Germinal center (tissue), 1 donor: Measurements from ENCODE around the gene NKTR.

Experiments used
- DNase-seq: peaks from one replicate; pipeline ENCODE4 v3.0.0; 2012; ENCODE audit warnings: mixed read lengths, low spot score

Gene NKTR

DNA sequence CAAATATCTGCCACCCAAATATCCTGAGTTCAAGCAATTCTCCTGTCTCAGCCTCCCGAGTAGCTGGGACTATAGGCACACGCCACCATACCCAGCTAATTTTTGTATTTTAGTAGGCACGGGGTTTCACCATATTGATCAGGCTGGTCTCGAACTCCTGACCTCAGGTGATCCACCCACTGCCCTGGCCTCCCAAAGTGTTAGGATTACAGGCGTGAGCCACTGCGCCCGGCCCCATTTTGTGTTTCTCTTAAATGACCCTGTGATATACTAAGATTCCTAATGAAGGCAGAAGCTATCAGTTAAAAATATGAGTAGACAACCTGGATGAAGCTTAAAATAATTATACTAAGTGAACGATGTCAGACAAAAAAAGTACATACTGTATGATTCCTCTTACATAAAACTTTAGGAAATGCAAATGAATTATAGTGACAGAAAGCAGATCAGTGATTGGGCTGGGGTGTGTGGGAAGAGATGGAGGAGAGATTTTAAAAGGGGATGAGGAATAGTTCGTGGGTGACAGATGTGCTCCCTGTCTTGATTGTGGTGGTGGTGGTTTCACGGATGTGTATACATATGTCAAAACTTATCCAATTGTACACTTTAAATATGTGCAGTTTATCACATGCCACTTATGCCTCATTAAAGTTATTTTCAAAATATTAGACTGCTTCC is 81.0 kb downstream of the NKTR start:
- DNase-seq = no peak

DNA sequence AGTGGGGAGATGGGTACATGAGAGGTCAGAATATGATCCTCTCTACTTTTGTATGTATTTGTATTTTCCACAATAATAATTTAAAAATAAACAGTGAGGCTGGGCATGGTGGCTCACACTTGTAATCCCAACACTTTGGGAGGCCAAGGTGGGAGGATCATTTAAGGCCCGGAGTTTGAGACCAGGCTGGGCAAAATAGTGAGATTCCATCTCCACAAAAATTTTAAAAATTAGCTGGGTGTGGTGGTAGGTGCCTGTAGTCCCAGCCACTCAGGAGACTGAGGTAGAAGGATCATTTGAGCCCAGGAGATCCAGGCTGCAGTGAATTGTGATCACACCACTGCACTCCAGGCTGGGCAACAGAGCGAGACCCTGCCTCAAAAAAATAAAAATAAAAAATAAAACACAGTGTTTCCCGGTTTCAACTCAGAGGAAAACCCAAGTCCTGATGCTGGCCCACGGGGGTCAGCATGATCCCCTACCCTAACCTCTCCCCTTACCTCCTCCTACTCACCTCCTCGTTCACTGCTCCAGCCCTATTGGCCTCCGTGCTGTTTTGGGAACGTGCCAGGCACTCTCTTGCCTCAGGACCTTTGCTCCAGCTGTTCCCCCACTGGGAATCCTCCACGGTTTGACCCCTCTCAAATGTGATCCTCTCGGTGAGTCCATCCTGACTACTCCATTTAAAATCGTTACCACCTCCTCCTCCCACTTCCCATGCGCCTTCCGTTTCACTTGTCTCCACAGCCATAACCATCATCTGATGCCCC is 82.0 kb downstream of the NKTR start:
- DNase-seq = no peak

DNA sequence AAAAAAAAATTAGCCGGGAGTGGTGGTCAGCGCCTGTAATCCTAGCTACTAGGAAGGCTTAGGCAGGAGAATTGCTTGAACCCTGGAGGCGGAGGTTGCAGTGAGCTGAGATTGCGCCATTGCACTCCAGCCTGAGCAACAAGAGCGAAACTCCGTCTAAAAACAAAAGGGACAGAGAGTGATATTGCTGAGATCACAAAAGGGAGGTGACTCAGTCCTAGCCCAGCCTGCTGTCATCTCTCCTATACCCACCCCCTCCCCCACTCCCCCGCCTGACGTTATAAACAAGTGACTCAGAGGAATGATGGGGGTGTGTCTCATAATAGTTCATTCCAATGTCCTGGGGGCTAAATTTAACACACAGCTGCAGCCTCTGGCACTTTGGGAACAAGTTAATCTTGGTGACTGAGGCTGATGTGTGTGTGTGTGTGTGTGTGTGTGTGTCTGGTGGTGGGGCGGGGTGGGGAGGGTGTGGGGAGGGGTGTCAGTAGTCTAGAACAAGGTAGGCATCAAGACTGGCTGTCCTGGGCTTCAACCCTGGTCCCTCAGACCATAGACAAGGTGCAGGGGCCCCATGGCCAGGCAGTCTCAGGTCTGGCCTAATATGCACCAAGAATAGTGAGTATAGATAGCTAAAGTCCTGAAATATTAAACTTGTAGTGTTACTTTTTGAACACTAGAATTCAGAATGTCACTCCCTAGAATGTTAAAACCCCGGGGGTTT is 83.6 kb downstream of the NKTR start:
- DNase-seq = no peak

DNA sequence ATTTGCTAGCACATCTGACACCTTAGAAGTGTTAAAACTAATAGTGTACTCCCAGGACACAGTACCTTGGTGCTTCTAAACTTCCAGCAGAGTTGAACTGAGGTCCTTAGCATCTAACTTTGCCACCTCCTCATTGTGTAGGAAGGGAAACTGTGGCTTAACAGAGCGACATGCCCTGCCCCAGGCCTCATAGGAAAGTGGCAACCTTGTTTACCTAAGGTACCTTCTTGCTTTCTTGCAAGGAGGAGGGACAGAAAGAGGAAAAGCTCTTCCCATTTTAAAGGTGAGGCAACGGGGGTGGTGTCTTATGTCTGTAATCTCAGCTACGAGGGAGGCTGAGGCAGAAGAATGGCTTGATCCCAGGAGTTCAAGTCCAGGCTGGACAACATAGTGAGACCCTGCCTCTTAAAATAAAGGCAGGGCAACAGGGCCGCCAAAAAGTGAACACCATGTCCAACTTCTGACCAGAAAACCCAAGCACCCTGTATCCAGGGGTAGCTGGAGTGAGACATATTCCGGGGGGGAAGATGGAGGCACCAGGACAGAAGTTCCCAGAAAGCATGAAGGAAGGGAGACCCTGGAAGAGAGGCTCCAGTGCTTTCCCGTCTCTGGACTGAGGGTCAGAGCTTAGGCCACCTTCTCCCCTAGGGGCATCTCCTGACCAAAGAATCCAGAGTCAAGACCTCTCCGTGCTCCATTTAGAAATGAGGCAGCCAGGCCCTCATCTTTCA is 84.3 kb downstream of the NKTR start:
- no peak for DNase-seq

DNA sequence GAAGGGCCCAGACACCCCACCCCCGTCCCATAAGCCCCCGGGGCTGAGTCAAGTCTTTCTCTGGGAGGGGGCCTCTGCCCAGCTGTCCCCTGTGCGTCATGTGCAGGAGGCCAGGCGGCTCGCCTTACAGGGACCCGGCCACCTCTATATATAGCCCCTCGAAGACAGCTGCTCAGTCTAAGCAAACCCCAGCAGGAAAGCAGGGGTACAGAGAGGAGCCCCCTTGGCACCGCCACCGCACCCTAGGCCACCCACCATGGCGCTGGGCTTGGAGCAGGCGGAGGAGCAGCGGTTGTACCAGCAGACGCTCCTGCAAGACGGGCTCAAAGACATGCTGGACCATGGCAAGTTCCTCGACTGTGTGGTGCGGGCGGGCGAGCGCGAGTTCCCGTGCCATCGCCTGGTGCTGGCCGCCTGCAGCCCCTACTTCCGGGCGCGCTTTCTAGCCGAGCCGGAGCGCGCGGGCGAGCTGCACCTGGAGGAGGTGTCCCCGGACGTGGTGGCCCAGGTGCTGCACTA is 84.9 kb downstream of the NKTR start, which contains the start of gene KLHL40:
Gene KLHL40 (plus strand): TSS at position 175 of the 519 bp plus-strand sequence. CDS start 82 bp downstream, at position 257.
- DNase-seq = no peak

DNA sequence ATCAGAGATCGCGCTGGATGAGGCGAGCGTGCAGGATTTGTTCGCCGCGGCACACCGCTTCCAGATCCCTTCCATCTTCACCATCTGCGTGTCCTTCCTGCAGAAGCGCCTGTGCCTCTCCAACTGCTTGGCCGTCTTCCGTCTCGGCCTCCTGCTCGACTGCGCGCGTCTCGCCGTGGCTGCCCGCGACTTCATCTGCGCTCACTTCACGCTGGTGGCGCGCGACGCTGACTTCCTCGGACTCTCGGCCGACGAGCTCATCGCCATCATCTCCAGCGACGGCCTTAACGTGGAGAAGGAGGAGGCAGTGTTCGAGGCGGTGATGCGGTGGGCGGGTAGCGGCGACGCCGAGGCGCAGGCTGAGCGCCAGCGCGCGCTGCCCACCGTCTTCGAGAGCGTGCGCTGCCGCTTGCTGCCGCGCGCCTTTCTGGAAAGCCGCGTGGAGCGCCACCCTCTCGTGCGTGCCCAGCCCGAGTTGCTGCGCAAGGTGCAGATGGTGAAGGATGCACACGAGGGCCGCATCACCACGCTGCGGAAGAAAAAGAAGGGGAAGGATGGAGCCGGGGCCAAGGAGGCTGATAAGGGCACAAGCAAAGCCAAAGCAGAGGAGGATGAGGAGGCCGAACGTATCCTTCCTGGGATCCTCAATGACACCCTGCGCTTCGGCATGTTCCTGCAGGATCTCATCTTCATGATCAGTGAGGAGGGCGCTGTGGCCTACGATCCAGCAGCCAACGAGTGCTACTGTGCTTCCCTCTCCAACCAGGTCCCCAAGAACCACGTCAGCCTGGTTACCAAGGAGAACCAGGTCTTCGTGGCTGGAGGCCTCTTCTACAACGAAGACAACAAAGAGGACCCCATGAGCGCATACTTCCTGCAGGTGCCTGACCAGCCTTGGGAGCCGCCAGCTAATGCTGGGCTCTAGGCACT is 85.7 kb downstream of the NKTR start:
- no peak for DNase-seq

DNA sequence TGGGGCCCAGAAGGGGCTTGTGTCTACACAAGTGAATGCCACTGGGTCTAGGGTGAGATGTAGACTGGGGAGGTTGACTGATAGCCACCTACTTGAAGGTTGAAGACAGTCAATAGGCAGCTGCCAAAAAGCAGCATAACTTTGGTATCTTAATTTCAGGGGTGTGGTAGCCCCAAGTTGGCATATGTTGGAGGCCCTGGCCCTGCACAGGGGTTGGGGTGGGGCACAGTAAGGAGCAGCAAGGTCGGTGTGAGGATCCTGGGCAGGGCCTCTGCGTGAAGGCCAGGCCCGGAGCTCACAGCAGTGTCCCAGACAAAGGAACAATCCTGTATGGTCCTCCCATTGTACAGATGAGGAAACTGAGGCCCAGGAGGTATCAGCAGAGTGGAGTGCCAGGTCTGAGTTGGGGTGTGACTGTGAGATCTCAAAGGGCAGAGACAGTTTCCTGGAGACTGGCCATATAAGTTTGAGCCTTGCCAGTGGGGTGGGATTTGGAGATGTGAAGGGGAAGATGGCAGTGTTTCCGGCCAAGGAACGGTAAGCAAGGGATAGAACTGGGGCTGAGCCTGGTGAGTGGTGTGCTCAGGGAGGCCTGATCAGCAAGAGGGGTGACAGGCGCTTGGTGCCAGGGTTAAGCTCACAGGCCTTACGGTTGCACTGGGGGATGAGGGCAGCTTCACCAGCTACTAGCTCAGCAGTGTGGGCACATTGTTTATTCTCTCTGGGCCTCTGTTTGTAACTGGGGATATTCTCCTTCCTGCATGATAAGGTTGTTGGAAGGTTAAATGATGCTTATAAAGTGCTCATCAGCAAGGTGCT is 86.6 kb downstream of the NKTR start:
- DNase-seq = no peak

DNA sequence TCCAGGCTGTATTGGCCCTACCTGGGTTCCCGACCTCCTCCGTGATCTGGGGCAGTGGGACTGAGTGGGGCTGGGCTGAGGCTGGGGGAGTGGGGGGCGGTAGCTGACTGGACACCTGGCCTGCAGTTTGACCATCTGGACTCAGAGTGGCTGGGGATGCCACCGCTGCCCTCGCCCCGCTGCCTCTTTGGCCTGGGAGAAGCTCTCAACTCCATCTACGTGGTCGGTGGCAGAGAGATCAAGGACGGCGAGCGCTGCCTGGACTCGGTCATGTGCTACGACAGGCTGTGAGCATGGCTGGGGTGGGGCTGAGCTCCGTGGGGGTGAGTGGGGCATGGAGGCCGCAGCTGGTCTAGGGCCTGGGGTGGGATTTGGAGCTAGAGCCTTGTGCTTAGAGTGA is 87.5 kb downstream of the NKTR start:
- DNase-seq = no peak

DNA sequence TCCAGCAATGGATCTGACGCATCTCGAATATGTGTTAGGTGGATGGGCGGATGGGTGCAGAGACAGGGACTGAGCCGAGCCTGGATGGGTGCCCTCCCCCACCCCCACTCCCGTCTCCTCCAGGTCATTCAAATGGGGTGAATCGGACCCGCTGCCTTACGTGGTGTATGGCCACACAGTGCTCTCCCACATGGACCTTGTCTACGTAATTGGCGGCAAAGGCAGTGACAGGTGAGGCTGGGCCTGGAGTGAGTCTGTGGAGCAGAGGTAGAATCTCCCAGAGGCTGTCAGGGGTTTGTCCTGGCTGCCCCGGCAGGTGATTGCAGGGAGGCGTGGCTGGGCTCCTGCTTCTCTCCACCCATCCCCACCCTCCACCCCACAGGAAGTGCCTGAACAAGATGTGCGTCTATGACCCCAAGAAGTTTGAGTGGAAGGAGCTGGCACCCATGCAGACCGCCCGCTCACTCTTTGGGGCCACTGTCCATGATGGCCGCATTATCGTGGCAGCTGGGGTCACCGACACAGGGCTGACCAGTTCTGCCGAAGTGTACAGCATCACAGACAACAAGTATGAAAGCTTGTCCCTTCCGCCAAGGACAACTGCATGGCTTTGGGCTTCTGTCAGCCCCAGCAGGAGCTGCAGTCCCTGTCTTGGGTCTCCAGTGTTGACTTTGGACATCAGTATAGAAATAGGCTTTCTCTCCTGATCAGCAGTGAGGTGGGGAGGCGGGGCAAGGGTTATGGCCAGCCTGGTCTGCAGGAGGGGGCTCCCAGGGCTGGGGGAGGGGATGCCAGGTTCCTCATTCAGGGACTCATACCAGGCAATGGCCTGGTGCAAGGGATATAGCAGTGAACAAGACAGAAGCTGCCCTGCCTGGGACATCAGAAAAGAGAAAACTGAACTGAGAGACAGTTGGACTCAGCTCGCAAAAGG is 88.3 kb downstream of the NKTR start:
- no peak for DNase-seq

DNA sequence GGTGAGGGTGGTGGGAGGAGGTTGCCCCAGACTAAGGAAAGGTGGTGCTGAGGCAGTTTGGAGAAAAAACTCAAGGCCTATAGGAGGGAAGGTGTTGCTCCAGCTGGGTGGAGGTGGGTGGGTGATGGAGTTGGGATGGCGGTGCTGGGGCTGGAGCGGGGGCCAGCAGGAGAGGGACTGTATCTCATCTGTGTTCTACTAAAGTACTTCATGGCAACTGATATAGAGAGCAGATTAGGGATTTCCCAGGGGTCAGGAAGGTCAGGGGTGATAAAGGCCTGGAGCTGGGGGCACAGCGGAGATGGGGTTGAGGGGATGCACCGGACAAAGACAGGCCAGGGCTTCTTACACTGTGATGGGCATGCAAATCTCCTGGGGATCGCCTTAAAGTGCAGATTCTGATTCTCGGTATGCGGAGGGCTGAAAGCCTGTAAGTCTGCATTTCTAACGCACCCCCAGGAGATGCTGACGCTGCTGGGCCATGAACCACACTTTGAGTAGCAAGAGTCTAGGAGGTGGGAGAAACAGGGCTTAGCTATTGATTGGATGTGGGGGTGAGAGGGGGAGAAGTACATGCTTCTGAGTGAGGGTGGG is 89.0 kb downstream of the NKTR start:
- DNase-seq = no peak

DNA sequence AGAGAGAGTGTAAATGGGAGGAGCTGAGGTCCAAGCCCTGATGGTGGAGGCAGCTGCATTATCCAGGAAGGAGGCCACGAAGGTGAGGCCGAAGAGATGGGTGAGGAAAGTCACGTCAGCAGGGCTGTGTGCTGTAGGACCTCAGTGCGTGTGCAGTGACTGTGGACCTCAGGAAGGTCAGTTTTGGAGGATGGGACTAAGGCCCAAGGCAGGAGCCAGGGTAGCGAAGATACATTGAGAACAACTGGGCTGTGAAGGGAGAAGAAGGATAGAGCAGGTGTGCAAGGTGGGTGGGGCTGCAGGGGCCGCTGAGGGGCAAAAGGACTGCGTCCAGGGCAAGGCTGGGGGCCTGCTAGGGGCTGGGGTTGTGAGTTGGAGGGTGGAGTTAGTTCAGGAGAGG is 89.7 kb downstream of the NKTR start:
- DNase-seq = no peak

DNA sequence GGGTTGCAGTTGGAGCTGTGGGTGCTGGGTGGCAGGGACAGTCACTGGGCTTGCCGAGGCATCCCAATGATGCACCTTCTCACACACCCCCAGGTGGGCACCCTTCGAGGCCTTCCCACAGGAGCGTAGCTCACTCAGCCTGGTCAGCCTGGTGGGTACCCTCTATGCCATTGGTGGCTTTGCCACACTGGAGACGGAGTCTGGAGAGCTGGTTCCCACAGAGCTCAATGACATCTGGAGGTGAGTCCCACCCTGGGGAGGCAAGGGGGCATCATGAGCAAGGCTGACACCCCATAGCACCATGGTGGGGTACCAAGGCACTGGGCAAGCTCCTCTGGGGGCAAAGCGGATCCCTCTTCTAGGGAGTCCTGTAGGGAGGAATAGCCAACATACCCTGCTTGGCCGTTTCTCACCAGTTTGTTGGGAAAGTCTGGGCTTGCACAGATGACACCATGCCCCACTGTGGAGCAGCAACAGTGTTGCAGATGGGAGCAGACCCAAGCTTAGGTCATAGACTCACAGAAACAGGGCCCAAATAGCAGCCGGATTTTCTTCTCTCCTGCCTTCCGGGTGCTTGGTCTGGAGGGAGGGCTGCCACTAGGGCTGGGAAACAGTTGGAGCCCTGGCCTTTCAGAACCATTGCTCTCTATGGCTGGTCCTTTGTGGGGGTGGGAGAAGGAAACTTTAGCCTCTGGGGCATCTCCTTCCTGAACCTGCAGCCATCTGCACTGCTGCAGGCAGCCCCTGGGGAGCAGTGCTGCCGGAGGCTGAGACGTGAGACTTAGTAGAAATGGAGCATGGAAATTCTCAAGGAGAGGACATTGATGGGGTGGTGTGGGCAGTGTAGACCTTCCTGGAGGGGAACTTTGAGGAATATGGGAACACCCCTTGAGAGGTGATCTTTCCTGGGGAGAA is 90.5 kb downstream of the NKTR start:
- DNase-seq = no peak

DNA sequence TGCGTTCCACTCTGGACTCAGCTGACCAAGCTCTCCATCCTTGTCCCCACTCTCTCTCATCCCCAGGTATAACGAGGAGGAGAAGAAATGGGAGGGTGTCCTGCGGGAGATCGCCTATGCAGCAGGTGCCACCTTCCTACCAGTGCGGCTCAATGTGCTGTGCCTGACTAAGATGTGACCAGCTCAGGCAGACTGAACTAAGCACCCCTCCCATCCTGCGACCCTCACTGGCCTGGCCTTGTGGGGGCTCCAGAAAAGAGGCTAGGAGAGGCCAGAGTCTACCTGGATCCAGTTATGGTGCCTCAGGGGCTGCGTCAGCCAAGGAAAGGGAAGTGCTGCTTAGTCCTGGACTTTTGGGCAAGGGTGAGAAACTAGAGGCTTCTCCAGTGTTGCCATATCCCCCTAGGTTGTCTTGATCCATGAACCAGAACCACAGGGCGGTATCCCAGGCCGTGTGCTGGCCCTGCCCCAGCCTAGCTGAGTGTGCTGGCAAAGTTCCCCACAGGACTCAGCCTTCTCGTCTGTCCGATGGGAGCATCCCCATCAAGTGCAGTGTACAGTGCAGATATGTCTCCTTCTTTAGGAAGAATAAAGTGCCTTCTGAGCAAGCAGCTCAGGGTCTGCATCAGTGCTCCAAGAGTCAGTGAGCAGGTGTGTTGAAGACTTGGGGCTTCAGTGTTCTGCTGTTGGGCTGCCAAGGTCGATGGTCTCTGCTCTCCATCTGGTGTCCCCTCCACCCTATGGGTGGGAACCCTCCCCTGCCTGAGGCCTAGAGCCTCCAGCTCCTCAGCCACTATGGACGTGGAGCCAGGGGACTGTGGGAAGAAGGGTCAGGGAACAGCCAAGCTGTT is 91.6 kb downstream of the NKTR start:
- DNase-seq = no peak

DNA sequence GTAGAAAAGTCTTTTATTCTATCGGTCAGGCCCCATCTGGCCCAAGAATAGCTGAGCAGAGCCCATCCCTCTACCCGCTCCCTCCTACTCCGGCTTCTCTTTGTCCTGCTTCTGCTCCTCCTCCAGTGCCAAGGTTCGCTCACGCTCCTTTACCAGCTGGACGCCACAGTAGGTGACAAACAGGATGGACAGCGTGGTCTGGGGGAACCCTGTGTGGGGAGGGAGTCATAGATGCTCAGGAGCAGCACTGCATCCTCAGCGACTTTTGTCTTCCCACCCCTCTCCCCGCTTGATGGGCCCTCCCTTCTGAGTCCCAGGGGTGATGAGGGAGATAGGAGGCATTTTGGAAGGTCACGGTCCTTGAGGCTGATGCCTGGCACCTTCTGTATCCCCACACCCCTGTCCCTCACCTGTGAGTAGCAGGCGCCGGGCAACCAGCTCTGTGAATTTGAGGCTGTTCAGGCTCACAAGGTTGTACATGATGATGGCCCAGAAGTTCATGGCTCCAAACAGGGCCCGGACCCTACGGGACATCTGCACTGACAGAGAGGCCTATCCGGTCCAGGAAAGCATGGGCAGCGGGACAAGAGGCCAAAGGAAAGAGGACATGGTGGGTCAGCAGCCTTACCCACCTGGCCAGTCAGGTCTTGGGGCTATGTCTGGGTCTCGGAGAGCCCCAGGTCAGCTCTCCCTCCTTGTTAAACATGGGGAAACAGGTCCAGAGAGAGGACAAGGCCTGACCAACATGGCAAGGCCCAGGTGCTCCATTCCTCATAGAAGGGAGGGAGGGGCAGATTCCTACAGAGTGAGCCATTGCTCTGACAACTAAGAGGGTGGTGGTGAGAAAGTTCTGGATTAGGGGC is 92.4 kb downstream of the NKTR start:
- DNase-seq = no peak

DNA sequence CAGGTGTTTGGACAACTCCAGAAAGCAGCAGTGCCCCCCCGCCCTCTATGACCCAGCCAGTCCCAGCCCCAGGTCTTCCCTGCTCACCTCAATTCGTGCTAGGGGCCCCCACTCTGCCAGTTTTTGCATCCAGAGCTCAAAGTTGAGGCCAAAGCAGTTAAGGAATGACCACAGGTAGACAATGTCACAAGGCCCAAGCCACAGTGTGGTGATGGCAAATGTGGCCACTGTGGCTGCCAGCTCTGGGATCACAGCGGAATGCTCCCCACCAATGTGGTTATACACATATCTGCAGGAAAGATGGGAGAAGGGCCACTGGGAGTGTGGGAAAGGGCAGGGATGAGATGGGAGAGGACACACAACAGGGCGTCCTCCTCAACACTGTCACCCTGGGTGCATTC is 93.0 kb downstream of the NKTR start:
- DNase-seq = no peak

DNA sequence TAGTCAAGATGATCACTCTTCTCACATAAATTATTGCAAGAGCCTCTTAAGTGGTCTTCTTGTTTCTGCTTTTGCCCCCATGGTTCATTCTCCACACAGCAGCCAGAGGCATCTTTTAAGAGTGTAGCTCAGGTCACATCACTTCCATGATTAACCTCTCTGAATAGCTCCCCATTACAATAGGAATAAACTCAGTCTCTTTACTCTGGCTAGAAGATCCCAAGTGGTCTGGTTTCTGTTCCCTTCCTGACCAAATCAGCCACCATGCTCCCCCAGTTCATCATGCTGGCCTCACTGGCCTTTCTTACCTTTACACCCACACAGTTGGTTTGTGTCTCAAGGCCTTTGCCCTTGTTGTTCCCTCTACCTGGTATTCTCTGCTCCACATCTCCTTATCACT is 93.9 kb downstream of the NKTR start:
- no peak for DNase-seq
